Muscle of leg (tissue), 11 donors: ENCODE measurements around the gene BTK. TPM values are rescaled to one million over a fixed set of nuclear protein-coding genes. Genes with fewer than 3 reads are reported as not detected.

Source experiments
- DNase-seq: peaks from one replicate; pipeline ENCODE4 v3.0.0; 2013
- H3K27ac ChIP-seq: one replicate; pipeline ENCODE4 v1.5.1; 2013; ENCODE audit warnings: mild to moderate bottlenecking, low read length, control low read depth
- H3K27me3 ChIP-seq: one replicate; pipeline ENCODE4 v1.6.1; 2013; ENCODE audit warnings: low read length; ENCODE audit not compliant: control insufficient read depth, insufficient read depth
- H3K36me3 ChIP-seq: one replicate; pipeline ENCODE4 v1.6.1; 2013; ENCODE audit warnings: low read length; ENCODE audit not compliant: control insufficient read depth, insufficient read depth
- H3K4me1 ChIP-seq: one replicate; pipeline ENCODE4 v1.6.1; 2013; ENCODE audit warnings: low read length; ENCODE audit not compliant: control insufficient read depth, insufficient read depth
- H3K4me3 ChIP-seq: one replicate; pipeline ENCODE4 v1.5.1; 2013; ENCODE audit warnings: low read length, control low read depth
- H3K9me3 ChIP-seq: replicated peaks from 2 replicates; pipeline ENCODE4 v1.6.1; 2013; ENCODE audit warnings: low read depth, low read length; ENCODE audit not compliant: control insufficient read depth
- WGBS: methylation state at CpG from one replicate; pipeline ENCODE4 v1.1.5; 2013; ENCODE audit warnings: missing lambda C conversion rate; ENCODE audit not compliant: insufficient coverage; 5-methylcytosine and 5-hydroxymethylcytosine counted together
- polyA plus RNA-seq, 8 donors: library from polyadenylated mRNA; unstranded; fragments of 120-200 nt; gene quantifications; one replicate each; pipeline versions ENCODE4 v1.2.1 to v1.2.3, GENCODE V29; 2013; ENCODE audit warnings: inconsistent platforms in 1 of 8, low replicate concordance in 1 of 8; ENCODE audit not compliant: insufficient read length in 8 of 8, insufficient read depth in 1 of 8
- total RNA-seq: library from RNA; stranded (reverse); fragments of 120-200 nt; gene quantifications from one replicate; pipeline ENCODE4 v1.2.4, GENCODE V29; 2013

Gene BTK
- total and polyA plus RNA-seq, 9 donors, result 1.5 to 3.5 (median 2.2) TPM

- Histone ChIP-seq H3K36me3 (peaks cover 7% of the 10 kb centered on the region), H3K27me3 (peaks cover 12% of the 10 kb centered on the region)
These were observed 8.4 kb upstream of the BTK start for GRCh38 chrX:101394372-101394771.

GRCh38 chrX:101393530-101394305 is 7.7 kb upstream of the BTK start:
- Histone ChIP-seq H3K36me3 (peaks cover 7% of the 10 kb centered on the region), H3K4me1 (no peaks in the 10 kb centered on the region), H3K4me3 (no peak overlapping the region), H3K27me3 (peaks cover 12% of the 10 kb centered on the region), H3K9me3 (no peaks in the 10 kb centered on the region), H3K27ac (no peak overlapping the region)
- no peak for DNase-seq
- 95% methylated on average over 2 of the region's 11 CpGs for WGBS

More at GRCh38 chrX:101394372-101394771, 8.4 kb upstream of the BTK start:
- Histone ChIP-seq H3K27ac (no peak overlapping the region), H3K4me3 (no peak overlapping the region), H3K9me3 (no peaks in the 10 kb centered on the region), H3K4me1 (no peaks in the 10 kb centered on the region)
- DNase-seq, result no peak

- peaks cover 15% of the 10 kb centered on the region for H3K27me3 ChIP-seq
- WGBS, result no CpG with 5 or more reads among the region's 6 CpGs
- H3K9me3 ChIP-seq, result no peaks in the 10 kb centered on the region
- peak overlapping the region; percentile 72 for H3K4me3 ChIP-seq
- no peak overlapping the region for H3K27ac ChIP-seq
- peaks cover 5% of the 10 kb centered on the region for H3K36me3 ChIP-seq
- DNase-seq, result no peak
- H3K4me1 ChIP-seq, result no peaks in the 10 kb centered on the region
These were observed 5.8 kb upstream of the BTK start for GRCh38 chrX:101391831-101392230.

- 32% methylated on average over 36 of the region's 47 CpGs for WGBS
- no peaks in the 10 kb centered on the region for H3K9me3 ChIP-seq
- DNase-seq, result peak; percentile 96
These were observed 4.9 kb upstream of the BTK start, which contains the start of gene RPL36A for GRCh38 chrX:101390664-101391525. RPL36A (plus strand) TSS chrX:101391011; CDS start chrX:101391044, 33 bp downstream.

GRCh38 chrX:101388604-101389003 is 2.6 kb upstream of the BTK start:
- no peaks in the 10 kb centered on the region for H3K9me3 ChIP-seq
- no peak overlapping the region for H3K4me3 ChIP-seq
- peaks cover 24% of the 10 kb centered on the region for H3K27me3 ChIP-seq
- no peak for DNase-seq
- H3K27ac ChIP-seq, result no peak overlapping the region
- H3K4me1 ChIP-seq, result no peaks in the 10 kb centered on the region
- peaks cover 5% of the 10 kb centered on the region for H3K36me3 ChIP-seq
- WGBS, result no CpG with 5 or more reads among the region's 3 CpGs

More at GRCh38 chrX:101390664-101391525, 4.9 kb upstream of the BTK start, which contains the start of gene RPL36A:
- Histone ChIP-seq H3K4me1 (no peaks in the 10 kb centered on the region), H3K27me3 (peaks cover 21% of the 10 kb centered on the region), H3K36me3 (peaks cover 5% of the 10 kb centered on the region), H3K4me3 (peak within 1 kb of the TSS; percentile 72), H3K27ac (peak within 1 kb of the TSS; percentile 88)

GRCh38 chrX:101386542-101386885 is 523 bp upstream of the BTK start:
- no peak overlapping the region for H3K27ac ChIP-seq
- no peaks in the 10 kb centered on the region for H3K36me3 ChIP-seq
- 58% methylated on average over 4 of the region's 6 CpGs for WGBS

GRCh38 chrX:101385026-101385684 is 836 bp downstream of the BTK start:
- Histone ChIP-seq H3K27ac (no peak overlapping the region), H3K4me3 (no peak overlapping the region), H3K4me1 (no peaks in the 10 kb centered on the region), H3K9me3 (no peaks in the 10 kb centered on the region), H3K27me3 (peaks cover 19% of the 10 kb centered on the region), H3K36me3 (no peaks in the 10 kb centered on the region)
- no peak for DNase-seq
- 67% methylated on average over 7 of the region's 7 CpGs for WGBS

More at GRCh38 chrX:101386542-101386885, 523 bp upstream of the BTK start:
- Histone ChIP-seq H3K4me1 (no peaks in the 10 kb centered on the region), H3K9me3 (no peaks in the 10 kb centered on the region), H3K27me3 (peaks cover 29% of the 10 kb centered on the region), H3K4me3 (no peak overlapping the region)
- DNase-seq, result no peak

GRCh38 chrX:101383679-101384205 is 2.2 kb downstream of the BTK start:
- DNase-seq, result no peak
- no peaks in the 10 kb centered on the region for H3K36me3 ChIP-seq
- H3K4me3 ChIP-seq, result no peak overlapping the region
- H3K27me3 ChIP-seq, result peaks cover 16% of the 10 kb centered on the region
- no peaks in the 10 kb centered on the region for H3K9me3 ChIP-seq
- no peak overlapping the region for H3K27ac ChIP-seq
- H3K4me1 ChIP-seq, result no peaks in the 10 kb centered on the region
- 0% methylated on average over 1 of the region's 4 CpGs for WGBS

- no peaks in the 10 kb centered on the region for H3K4me1 ChIP-seq
- H3K27ac ChIP-seq, result no peak overlapping the region
- H3K27me3 ChIP-seq, result peaks cover 9% of the 10 kb centered on the region
- WGBS, result no CpG with 5 or more reads among the region's 1 CpG
- H3K9me3 ChIP-seq, result no peaks in the 10 kb centered on the region
- no peaks in the 10 kb centered on the region for H3K36me3 ChIP-seq
- H3K4me3 ChIP-seq, result no peak overlapping the region
- DNase-seq, result no peak
These were observed 8.4 kb downstream of the BTK start for GRCh38 chrX:101377547-101377946.
